SK-N-SH treated with all-trans-retinoic acid at 6 μM for 48 hours (cell line): ENCODE data around the gene DCAF4L1.

Experiments
- ATAC-seq: fragments of 200-7000 bp; cut with Tn5 transposase; 3 replicates; pipeline ENCODE4 v1.9.1; 2020; ENCODE audit warnings: mild to moderate bottlenecking, moderate library complexity
- ARNTL ChIP-seq: fragments of 450-650 bp; formaldehyde crosslinking; IDR thresholded peaks from 2 replicates; pipeline ENCODE4 v1.5.0; 2020; ENCODE audit warnings: low read depth, mild to moderate bottlenecking, moderate library complexity, borderline replicate concordance
- BACH2 ChIP-seq: fragments of 250-450 bp; sonication (Bioruptor Pico); IDR thresholded peaks from 2 replicates; pipeline ENCODE4 v1.9.0; 2021; ENCODE audit warnings: mild to moderate bottlenecking, borderline replicate concordance
- CREB5 ChIP-seq: fragments of 250-450 bp; sonication (Bioruptor Pico); IDR thresholded peaks from 2 replicates; pipeline ENCODE4 v1.5.1; 2020; ENCODE audit warnings: low read depth, mild to moderate bottlenecking, moderate library complexity
- CSDC2 ChIP-seq: fragments of 250-450 bp; sonication (Bioruptor Pico); IDR thresholded peaks from 2 replicates; pipeline ENCODE4 v1.5.0; 2020; ENCODE audit warnings: mild to moderate bottlenecking, moderate library complexity
- CSRNP3 ChIP-seq: fragments of 250-450 bp; sonication (Bioruptor Pico); IDR thresholded peaks from 2 replicates; pipeline ENCODE4 v1.5.1; 2021; ENCODE audit warnings: mild to moderate bottlenecking, moderate library complexity
- ESRRG ChIP-seq: fragments of 250-450 bp; sonication (Bioruptor Pico); IDR thresholded peaks from 2 replicates; pipeline ENCODE4 v1.6.1; 2021; ENCODE audit warnings: mild to moderate bottlenecking
- GLIS3 ChIP-seq: fragments of 250-450 bp; sonication (Bioruptor Pico); IDR thresholded peaks from 2 replicates; pipeline ENCODE4 v1.5.0; 2020; ENCODE audit warnings: mild to moderate bottlenecking, moderate library complexity
- ISL1 ChIP-seq: fragments of 250-450 bp; sonication (Bioruptor Pico); IDR thresholded peaks from 2 replicates; pipeline ENCODE4 v2.1.2; 2022; ENCODE audit warnings: mild to moderate bottlenecking, moderate library complexity
- PATZ1 ChIP-seq: fragments of 250-450 bp; sonication (Bioruptor Pico); IDR thresholded peaks from 2 replicates; pipeline ENCODE4 v1.8.0; 2020; ENCODE audit warnings: mild to moderate bottlenecking, moderate library complexity, borderline replicate concordance
- POU6F1 ChIP-seq: fragments of 250-450 bp; sonication (Bioruptor Pico); IDR thresholded peaks from 2 replicates; pipeline ENCODE4 v1.8.0; 2021; ENCODE audit warnings: low read depth, mild to moderate bottlenecking, moderate library complexity, borderline replicate concordance
- PPARA ChIP-seq: fragments of 250-450 bp; sonication (Bioruptor Pico); IDR thresholded peaks from 2 replicates; pipeline ENCODE4 v1.5.0; 2020; ENCODE audit warnings: mild to moderate bottlenecking, borderline replicate concordance
- RARB ChIP-seq: fragments of 250-450 bp; sonication (Bioruptor Pico); IDR thresholded peaks from 2 replicates; pipeline ENCODE4 v1.8.0; 2021; ENCODE audit warnings: mild to moderate bottlenecking, moderate library complexity
- SNAI2 ChIP-seq: fragments of 250-450 bp; sonication (Bioruptor Pico); IDR thresholded peaks from 2 replicates; pipeline ENCODE4 v1.5.0; 2020; ENCODE audit warnings: mild to moderate bottlenecking, moderate library complexity
- TOX ChIP-seq: fragments of 250-450 bp; sonication (Bioruptor Pico); IDR thresholded peaks from 2 replicates; pipeline ENCODE4 v1.8.0; 2021; ENCODE audit warnings: mild to moderate bottlenecking, moderate library complexity, borderline replicate concordance
- TSHZ2 ChIP-seq: fragments of 250-450 bp; sonication (Bioruptor Pico); IDR thresholded peaks from 2 replicates; pipeline ENCODE4 v1.5.0; 2020; ENCODE audit warnings: mild to moderate bottlenecking, moderate library complexity
- ZC3H10 ChIP-seq: fragments of 250-450 bp; sonication (Bioruptor Pico); IDR thresholded peaks from 2 replicates; pipeline ENCODE4 v1.5.1; 2021; ENCODE audit warnings: mild to moderate bottlenecking, moderate library complexity
- ZFP3 ChIP-seq: fragments of 250-450 bp; sonication (Bioruptor Pico); IDR thresholded peaks from 2 replicates; pipeline ENCODE4 v1.5.0; 2020; ENCODE audit warnings: mild to moderate bottlenecking, moderate library complexity
- ZNF565 ChIP-seq: fragments of 450-650 bp; formaldehyde crosslinking; conservative IDR thresholded peaks from 2 replicates; pipeline ENCODE4 v1.5.0; 2020; ENCODE audit warnings: low read depth, mild to moderate bottlenecking, moderate library complexity
- ZNF70 ChIP-seq: fragments of 450-650 bp; formaldehyde crosslinking; IDR thresholded peaks from 2 replicates; pipeline ENCODE4 v1.5.0; 2020; ENCODE audit warnings: mild to moderate bottlenecking, moderate library complexity
- ZNF8 ChIP-seq: fragments of 450-650 bp; formaldehyde crosslinking; IDR thresholded peaks from 2 replicates; pipeline ENCODE4 v1.5.0; 2020; ENCODE audit warnings: mild to moderate bottlenecking, moderate library complexity

Gene DCAF4L1

GRCh38 chr4:41940834-41941233, 40.7 kb upstream of the DCAF4L1 start (continued):
- TF ChIP-seq ZNF565 (CRISPR knock-in tag): no peak
- no peak for TF ChIP-seq ZC3H10 (CRISPR knock-in tag)
- no peak for TF ChIP-seq CSRNP3 (CRISPR knock-in tag)
- TF ChIP-seq CSDC2 (CRISPR knock-in tag): no peak
- no peak for TF ChIP-seq BACH2

GRCh38 chr4:41943506-41943905, 38.0 kb upstream of the DCAF4L1 start:
- ATAC-seq: no peak
- TF ChIP-seq SNAI2 (CRISPR knock-in tag) (no peak), ZNF565 (CRISPR knock-in tag) (no peak), ESRRG (CRISPR knock-in tag) (no peak)

GRCh38 chr4:41944089-41944488, 37.5 kb upstream of the DCAF4L1 start:
- ATAC-seq: no peak
- no peak for TF ChIP-seq SNAI2 (CRISPR knock-in tag)
- no peak for TF ChIP-seq TSHZ2
- no peak for TF ChIP-seq RARB
- no peak for TF ChIP-seq ZFP3 (CRISPR knock-in tag)
- TF ChIP-seq ARNTL (CRISPR knock-in tag): no peak
- TF ChIP-seq ISL1 (CRISPR knock-in tag): no peak
- no peak for TF ChIP-seq ZNF70 (CRISPR knock-in tag)
- TF ChIP-seq TOX (CRISPR knock-in tag): no peak

GRCh38 chr4:41949531-41949930, 32.0 kb upstream of the DCAF4L1 start:
- TF ChIP-seq TOX (CRISPR knock-in tag) (no peak), POU6F1 (CRISPR knock-in tag) (no peak), CSDC2 (CRISPR knock-in tag) (no peak), ZNF8 (no peak), ESRRG (CRISPR knock-in tag) (no peak), PATZ1 (CRISPR knock-in tag) (no peak), ZNF565 (CRISPR knock-in tag) (no peak), RARB (no peak), CREB5 (CRISPR knock-in tag) (no peak), ISL1 (CRISPR knock-in tag) (no peak), GLIS3 (CRISPR knock-in tag) (no peak), ZFP3 (CRISPR knock-in tag) (no peak), ZC3H10 (CRISPR knock-in tag) (no peak), BACH2 (no peak), CSRNP3 (CRISPR knock-in tag) (no peak), PPARA (CRISPR knock-in tag) (no peak), ARNTL (CRISPR knock-in tag) (no peak)
- no peak for ATAC-seq
